Testis (tissue), 2 donors: ENCODE data around the gene PTPRE.

Source experiments
- POLR2A ChIP-seq: fragments of 450-650 bp; IDR thresholded peaks from one replicate; pipeline ENCODE4 v1.6.1; 2017; ENCODE audit warnings: antibody characterized with exemption, mild to moderate bottlenecking, moderate library complexity
- TF ChIP-seq, protein P1 (sequence below), 3 experiments: fragments of 450-650 bp in 2 of 3; fragments of 200-600 bp in 1 of 3; sonication (generic) in 1 of 3; IDR thresholded peaks; one replicate each; pipeline ENCODE4 v1.5.1; 2016 to 2019; ENCODE audit warnings: antibody characterized with exemption in 3 of 3, mild to moderate bottlenecking in 2 of 3, moderate library complexity in 1 of 3

DNA sequence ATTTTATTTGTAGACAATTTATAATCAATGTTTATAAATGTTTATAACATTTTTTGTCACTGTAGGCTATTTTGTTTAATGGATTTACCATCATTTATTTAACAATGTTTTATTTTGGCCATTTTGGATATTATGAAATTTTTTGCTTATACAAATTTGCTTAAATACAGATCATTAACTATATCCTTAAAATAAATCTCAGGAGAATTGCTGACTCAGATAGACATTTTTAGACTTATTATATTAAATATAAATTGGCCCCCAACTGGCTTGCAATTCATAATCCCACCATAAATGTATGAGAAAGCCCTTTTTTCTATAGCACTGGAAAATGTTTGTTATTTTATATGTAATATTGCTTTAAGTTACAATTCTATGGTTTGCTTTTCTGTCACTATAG is 10.3 kb upstream of the PTPRE start:
- TF ChIP-seq, protein P1, sequence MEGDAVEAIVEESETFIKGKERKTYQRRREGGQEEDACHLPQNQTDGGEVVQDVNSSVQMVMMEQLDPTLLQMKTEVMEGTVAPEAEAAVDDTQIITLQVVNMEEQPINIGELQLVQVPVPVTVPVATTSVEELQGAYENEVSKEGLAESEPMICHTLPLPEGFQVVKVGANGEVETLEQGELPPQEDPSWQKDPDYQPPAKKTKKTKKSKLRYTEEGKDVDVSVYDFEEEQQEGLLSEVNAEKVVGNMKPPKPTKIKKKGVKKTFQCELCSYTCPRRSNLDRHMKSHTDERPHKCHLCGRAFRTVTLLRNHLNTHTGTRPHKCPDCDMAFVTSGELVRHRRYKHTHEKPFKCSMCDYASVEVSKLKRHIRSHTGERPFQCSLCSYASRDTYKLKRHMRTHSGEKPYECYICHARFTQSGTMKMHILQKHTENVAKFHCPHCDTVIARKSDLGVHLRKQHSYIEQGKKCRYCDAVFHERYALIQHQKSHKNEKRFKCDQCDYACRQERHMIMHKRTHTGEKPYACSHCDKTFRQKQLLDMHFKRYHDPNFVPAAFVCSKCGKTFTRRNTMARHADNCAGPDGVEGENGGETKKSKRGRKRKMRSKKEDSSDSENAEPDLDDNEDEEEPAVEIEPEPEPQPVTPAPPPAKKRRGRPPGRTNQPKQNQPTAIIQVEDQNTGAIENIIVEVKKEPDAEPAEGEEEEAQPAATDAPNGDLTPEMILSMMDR (IDR thresholded peaks at IDR 0.05), result no peak
- no peak for TF ChIP-seq POLR2A
